Adrenal gland (tissue), 12 donors: ENCODE data around the gene ZNF665. TPM values are rescaled to one million over a fixed set of nuclear protein-coding genes. Genes with fewer than 3 reads are reported as not detected.
"Not testable (repeated sequence)": the region's sequence is repeated elsewhere in the genome, so short reads cannot be mapped to it uniquely, and the experiment has no call there.

ENCODE experiments used
- DNase-seq, 7 donors: peaks; one replicate each; pipeline ENCODE4 v3.0.0-alpha.2; 2019 to 2020
- H3K27ac ChIP-seq, 5 donors: fragments of 200-600 bp; sonication (generic) in 4 of 5; 1 replicate in 3 of 5; 2 replicates in 2 of 5; pipeline versions ENCODE4 v1.5.1 to v1.8.0; 2016 to 2020; ENCODE audit warnings: mild to moderate bottlenecking in 1 of 5
- H3K27me3 ChIP-seq: fragments of 200-600 bp; 2 replicates; pipeline ENCODE4 v1.8.0; 2021
- H3K36me3 ChIP-seq, 2 donors: fragments of 200-600 bp; replicated peaks in 1 of 2; 1 replicate in 1 of 2; 2 replicates in 1 of 2; pipeline versions ENCODE4 v1.5.1 to v1.8.0; 2018 to 2022
- H3K4me1 ChIP-seq, 2 donors: fragments of 200-600 bp; replicated peaks in 1 of 2; 1 replicate in 1 of 2; 2 replicates in 1 of 2; pipeline versions ENCODE4 v1.5.1 to v1.8.0; 2018 to 2021
- H3K4me3 ChIP-seq, 4 donors: fragments of 200-600 bp; sonication (generic) in 3 of 4; one replicate each; pipeline ENCODE4 v1.5.1; 2016 to 2018
- H3K9me3 ChIP-seq, 3 donors: fragments of 200-600 bp; sonication (generic) in 1 of 3; replicated peaks in 1 of 3; 1 replicate in 2 of 3; 2 replicates in 1 of 3; pipeline versions ENCODE4 v1.5.1 to v1.8.0; 2016 to 2021
- CTCF ChIP-seq, 6 experiments: fragments of 450-650 bp in 4 of 6; fragments of 200-600 bp in 2 of 6; sonication (generic) in 1 of 6; IDR thresholded peaks; 1 replicate in 5 of 6; 2 replicates in 1 of 6; pipeline versions ENCODE4 v1.5.1 to v1.8.0; 2016 to 2021; ENCODE audit warnings: antibody characterized with exemption in 6 of 6, mild to moderate bottlenecking in 2 of 6, moderate library complexity in 1 of 6
- POLR2A ChIP-seq, 2 donors: fragments of 450-650 bp; IDR thresholded peaks; one replicate each; pipeline ENCODE4 v1.6.1; 2017; ENCODE audit warnings: antibody characterized with exemption in 2 of 2, mild to moderate bottlenecking in 2 of 2, moderate library complexity in 1 of 2
- WGBS, 4 donors: extraction: QIAGEN DNeasy Blood & Tissue Kit in 2 of 4; methylation state at CpG; one replicate each; pipeline versions ENCODE4 v1.1.5 to v1.1.7; 2013 to 2017; 5-methylcytosine and 5-hydroxymethylcytosine counted together
- intact Hi-C, 2 donors: fragments of 100-400 bp; cut with DNase I; formaldehyde crosslinking; loops; one replicate each; pipeline versions ENCODE4 v1.14.1 to v1.15.0; 2022 to 2023
- polyA plus RNA-seq, 3 donors: library from polyadenylated mRNA; stranded (reverse); fragments of 200-250 nt in 2 of 3; fragments of 350-450 nt in 1 of 3; fragmentation: Illumina TruSeq in 1 of 3; extraction: RNeasy Lipid Tissue Mini Kit (QIAGEN cat#74804) in 1 of 3; gene quantifications; one replicate each; pipeline ENCODE4 v1.2.3, GENCODE V29; 2013 to 2014
- total RNA-seq, 9 donors: library from RNA; depleted of rRNA in 4 of 9; stranded (reverse); fragments of >200 nt in 4 of 9; fragments of 120-200 nt in 1 of 9; fragmentation: NEBNext Ultra II Directional in 1 of 9; extraction: Animal tissue kit (Norgen Biotek cat#: 25700) in 1 of 9; gene quantifications; one replicate each; pipeline versions ENCODE4 v1.1.0 to v1.2.4, GENCODE V29; 2013 to 2023
- donor health status: healthy with polysubstance abuse.
- donor health status: Bipolar disorder and iron deficiency.
- donor health status: DM: yes; HTN: yes; CAD: no.
- donor health status: DM: no; HTN: no; CAD: no.
- donor health status: DM: no; HTN: no; CAD: no.
- donor health status: DM: yes; HTN: yes; CAD: no.

ZNF665 gene
- total and polyA plus RNA-seq, 12 donors: 1.2 to 9.3 (median 4.1) TPM

DNA sequence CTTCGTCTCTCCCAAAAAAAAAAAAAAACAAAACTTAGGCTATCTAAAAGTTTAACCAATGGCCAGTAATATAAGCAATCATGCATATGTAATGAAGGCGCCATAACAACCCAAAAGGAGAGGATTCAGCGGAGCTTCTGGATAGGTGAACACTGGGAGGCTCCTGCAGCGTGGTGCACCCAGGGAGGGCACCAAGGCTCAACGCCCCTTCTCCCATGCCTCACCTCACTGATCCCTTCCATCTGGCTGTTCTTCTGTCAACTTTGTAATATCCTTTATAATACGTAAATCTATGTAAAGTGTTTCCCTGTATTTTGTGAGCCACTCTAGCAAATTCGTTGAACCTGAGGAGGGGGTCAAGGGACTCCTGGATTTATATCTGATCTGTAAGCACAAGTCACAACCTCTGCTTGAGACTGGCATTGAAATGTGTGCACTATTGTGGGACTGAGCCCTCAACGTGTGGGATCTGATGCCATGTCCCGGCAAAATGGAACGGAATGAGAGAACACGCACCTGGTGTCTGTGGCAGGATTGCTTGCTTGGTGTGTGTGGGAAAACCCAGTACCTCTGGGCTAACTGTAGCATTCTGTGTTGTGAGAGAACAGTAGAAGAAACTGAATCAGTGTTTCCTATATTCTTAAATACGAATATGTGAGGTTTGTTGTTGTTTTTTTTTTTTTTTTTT is 521 bp upstream of the ZNF665 start:
- no peak overlapping the region for H3K27ac ChIP-seq
- no peaks in the 10 kb centered on the region for H3K9me3 ChIP-seq
- intact Hi-C loops: loop anchor here in 1 of 2 donors (10.0 kb wide), 4 partner anchors 119 to 551 kb away; partner anchors contain the start of gene ZNF525
- peak overlapping the region in 1 of 4 donors; percentile 77 for H3K4me3 ChIP-seq
- 56 to 62% (median 59%) methylated on average over 11 to 12 of the region's 12 CpGs for WGBS, 4 donors
- no peak for TF ChIP-seq POLR2A (IDR thresholded peaks at IDR 0.05)
- no peak for TF ChIP-seq CTCF (IDR thresholded peaks at IDR 0.05)
- peaks cover 0 to 10% of the 10 kb centered on the region in 2 donors for H3K4me1 ChIP-seq
- no peaks in the 10 kb centered on the region for H3K27me3 ChIP-seq
- DNase-seq: no peak
- peaks cover 0 to 4% of the 10 kb centered on the region in 2 donors for H3K36me3 ChIP-seq

DNA sequence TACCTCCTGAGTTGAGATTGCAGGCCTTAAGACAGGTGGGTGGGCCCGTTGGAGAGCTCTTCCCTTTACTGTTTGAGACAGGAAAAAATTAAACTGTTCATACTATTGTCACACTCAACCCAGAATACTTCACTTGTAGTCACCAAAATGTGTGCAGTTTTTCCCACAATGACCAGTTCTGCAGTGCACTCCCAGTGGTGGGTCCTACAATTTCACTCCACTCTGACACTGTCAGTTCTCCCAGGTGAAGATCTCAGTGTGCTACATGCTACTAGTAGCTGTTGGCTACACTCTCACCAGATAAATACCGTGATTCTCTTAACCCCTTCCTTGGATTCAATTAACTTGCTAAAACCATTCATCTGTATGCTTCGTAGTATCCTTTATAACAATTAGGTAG is 2.9 kb downstream of the ZNF665 start:
- H3K4me1 ChIP-seq: peaks cover 0 to 4% of the 10 kb centered on the region in 2 donors
- WGBS, 4 donors: 82 to 92% (median 85%) methylated on average over 3 of the region's 3 CpGs

DNA sequence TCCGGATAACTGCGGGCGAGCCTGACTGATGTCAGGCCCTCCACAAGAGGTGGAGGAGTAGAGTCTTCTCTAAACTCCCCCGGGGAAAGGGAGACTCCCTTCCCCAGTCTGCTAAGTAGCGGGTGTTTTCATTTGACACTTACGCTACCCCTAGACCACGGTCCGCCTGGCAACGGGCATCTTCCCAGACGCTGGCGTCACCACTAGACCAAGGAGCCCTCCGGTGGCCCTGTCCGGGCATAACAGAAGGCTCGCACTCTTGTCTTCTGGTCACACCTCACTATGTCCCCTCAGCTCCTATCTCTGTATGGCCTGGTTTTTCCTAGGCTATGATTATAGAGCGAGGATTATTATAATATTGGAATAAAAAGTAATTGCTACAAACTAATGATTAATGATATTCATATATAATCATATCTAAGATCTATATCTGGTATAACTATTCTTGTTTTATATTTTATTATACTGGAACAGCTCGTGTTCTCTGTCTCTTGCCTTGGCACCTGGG is 3.4 kb downstream of the ZNF665 start:
- H3K27me3 ChIP-seq, H3K4me1 ChIP-seq, H3K9me3 ChIP-seq, H3K27ac ChIP-seq, H3K36me3 ChIP-seq, H3K4me3 ChIP-seq: not testable (repeated sequence)
- intact Hi-C loops: loop anchor here in 1 of 2 donors (10.0 kb wide), 4 partner anchors 115 to 555 kb away; partner anchors contain the start of gene ZNF525
- 68 to 80% (median 73%) methylated on average over 9 to 12 of the region's 16 CpGs for WGBS, 4 donors
- peak in 2 of 7 donors; percentile 30 to 31 for DNase-seq

More for the DNA sequence above, 2.9 kb downstream of the ZNF665 start:
- H3K9me3 ChIP-seq: no peaks in the 10 kb centered on the region
- no peak overlapping the region for H3K4me3 ChIP-seq
- H3K27me3 ChIP-seq: no peaks in the 10 kb centered on the region
- TF ChIP-seq POLR2A (IDR thresholded peaks at IDR 0.05) (no peak), CTCF (IDR thresholded peaks at IDR 0.05) (no peak)
- no peak for DNase-seq
- intact Hi-C loops: loop anchor here in 1 of 2 donors (10.0 kb wide), 4 partner anchors 115 to 555 kb away; partner anchors contain the start of gene ZNF525
- peaks cover 0 to 4% of the 10 kb centered on the region in 2 donors for H3K36me3 ChIP-seq
- no peak overlapping the region for H3K27ac ChIP-seq

DNA sequence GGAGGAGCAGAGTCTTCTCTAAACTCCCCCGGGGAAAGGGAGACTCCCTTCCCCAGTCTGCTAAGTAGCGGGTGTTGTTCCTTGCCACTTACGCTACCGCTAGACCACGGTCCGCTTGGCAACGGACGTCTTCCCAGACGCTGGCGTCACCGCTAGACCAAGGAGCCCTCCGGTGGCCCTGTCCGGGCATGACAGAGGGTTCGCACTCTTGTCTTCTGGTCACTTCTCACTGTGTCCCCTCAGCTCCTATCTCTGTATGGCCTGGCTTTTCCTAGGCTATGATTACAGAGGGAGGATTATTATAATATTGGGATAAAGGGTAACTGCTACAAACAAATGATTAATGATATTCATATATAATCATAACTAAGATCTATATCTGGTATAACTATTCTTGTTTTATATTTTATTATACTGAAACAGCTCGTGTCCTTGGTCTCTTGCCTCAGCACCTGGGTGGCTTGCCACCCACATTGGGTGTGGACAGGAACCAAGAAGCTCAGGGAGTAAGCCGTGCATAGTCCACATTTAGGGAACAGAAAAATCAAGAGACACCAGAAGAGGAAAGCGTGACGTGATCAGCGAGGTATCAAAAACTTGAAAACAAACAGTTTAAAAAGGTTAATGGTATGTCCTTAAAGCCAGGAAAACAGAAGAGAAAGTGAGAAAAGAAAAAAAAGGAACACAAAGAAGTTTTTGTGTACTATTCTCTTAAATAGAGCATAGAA is 7.8 kb downstream of the ZNF665 start:
- H3K27ac ChIP-seq, H3K4me3 ChIP-seq, DNase-seq, H3K36me3 ChIP-seq, H3K27me3 ChIP-seq, H3K4me1 ChIP-seq, intact Hi-C loops, H3K9me3 ChIP-seq: not testable (repeated sequence)
- 83 to 90% (median 88%) methylated on average over 5 to 11 of the region's 19 CpGs for WGBS, 4 donors

DNA sequence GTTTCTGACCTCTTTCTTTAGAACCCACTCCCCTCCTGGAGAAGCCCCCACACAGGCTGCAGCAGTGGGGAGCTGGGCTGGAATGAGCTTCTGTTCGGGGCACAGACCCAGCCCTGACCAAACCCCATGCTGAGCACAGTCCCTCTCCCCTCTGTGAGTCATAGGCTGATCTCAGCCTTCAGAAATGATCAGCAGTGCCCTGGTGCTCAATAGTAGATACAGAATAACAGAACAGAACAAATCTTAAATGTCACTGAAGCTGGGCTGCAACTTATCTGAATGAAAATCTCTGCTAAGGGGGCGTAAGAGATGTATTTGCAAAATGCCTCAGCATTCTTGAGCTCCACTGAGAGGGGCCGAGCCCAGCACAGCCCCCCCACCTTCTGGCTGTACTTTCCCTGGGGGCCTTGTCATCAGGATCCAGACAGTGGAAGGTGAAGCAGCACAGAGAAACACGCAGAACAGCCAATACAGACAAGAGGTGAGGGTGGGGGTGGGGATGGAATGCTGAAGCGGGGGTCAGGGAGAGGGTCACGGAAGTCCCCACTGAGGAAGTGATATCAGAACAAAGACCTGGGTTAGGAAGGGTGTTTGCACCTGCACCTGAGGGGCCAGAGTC is 9.9 kb downstream of the ZNF665 start:
- TF ChIP-seq POLR2A (IDR thresholded peaks at IDR 0.05): no peak
- Histone ChIP-seq H3K4me3 (no peak overlapping the region), H3K27me3 (no peaks in the 10 kb centered on the region), H3K9me3 (no peaks in the 10 kb centered on the region), H3K27ac (no peak overlapping the region), H3K4me1 (no peaks in the 10 kb centered on the region), H3K36me3 (no peaks in the 10 kb centered on the region)
- 81 to 84% (median 82%) methylated on average over 6 of the region's 6 CpGs for WGBS, 4 donors
- no peak for DNase-seq
- intact Hi-C loops: no loop called here
